HL-60/S4 treated with phorbol 12-myristate 13-acetate at 8.2 ng/mL for 4 days and 3 days (cell line): ENCODE data around the gene ZNF436.
"Not testable (repeated sequence)": the region's sequence is repeated elsewhere in the genome, so short reads cannot be mapped to it uniquely, and the experiment has no call there.

Experiments
- in situ Hi-C: fragments of 300-500 bp; cut with MboI; formaldehyde crosslinking; loops from 2 replicates; pipeline ENCODE4 v1.15.0; 2022; ENCODE audit warnings: low sequenced_read_pairs

Gene ZNF436

GRCh38 chr1:23393706-23394105 lies 24.1 kb upstream of the ZNF436 start:
- in situ Hi-C loops, result no loop called here

GRCh38 chr1:23392125-23392855 lies 22.7 kb upstream of the ZNF436 start:
- in situ Hi-C loops, result no loop called here

- in situ Hi-C loops, result no loop called here
These were observed 20.2 kb upstream of the ZNF436 start for GRCh38 chr1:23389837-23390321.

GRCh38 chr1:23387494-23387893 lies 17.9 kb upstream of the ZNF436 start:
- in situ Hi-C loops, result no loop called here

- in situ Hi-C loops, result no loop called here
These were observed 15.5 kb upstream of the ZNF436 start for GRCh38 chr1:23385119-23385621.

- in situ Hi-C loops, result no loop called here
These were observed 14.8 kb upstream of the ZNF436 start for GRCh38 chr1:23384312-23385058.

GRCh38 chr1:23383577-23384311 lies 14.1 kb upstream of the ZNF436 start:
- in situ Hi-C loops, result no loop called here

- in situ Hi-C loops, result no loop called here
These were observed 11.7 kb upstream of the ZNF436 start for GRCh38 chr1:23381233-23381885.

GRCh38 chr1:23380719-23381118 lies 11.1 kb upstream of the ZNF436 start:
- in situ Hi-C loops, result no loop called here

GRCh38 chr1:23380236-23380635 lies 10.6 kb upstream of the ZNF436 start:
- in situ Hi-C loops, result not testable (repeated sequence)

- in situ Hi-C loops, result no loop called here
These were observed 7.5 kb upstream of the ZNF436 start for GRCh38 chr1:23376890-23377811.

- in situ Hi-C loops, result not testable (repeated sequence)
These were observed 4.6 kb upstream of the ZNF436 start for GRCh38 chr1:23374079-23374735.

GRCh38 chr1:23371987-23372880 lies 2.6 kb upstream of the ZNF436 start:
- in situ Hi-C loops, result no loop called here

GRCh38 chr1:23370709-23371584 lies 1.3 kb upstream of the ZNF436 start:
- in situ Hi-C loops, result no loop called here

- in situ Hi-C loops, result no loop called here
These were observed 683 bp upstream of the ZNF436 start for GRCh38 chr1:23370330-23370708.

GRCh38 chr1:23368562-23369334 lies 888 bp downstream of the ZNF436 start:
- in situ Hi-C loops, result no loop called here
